DND-41 (cell line): ENCODE results near the gene SFT2D2.

Source experiments
- ATAC-seq: fragments of 200-7000 bp; cut with Tn5 transposase; 3 replicates; pipeline ENCODE4 v1.9.1; 2021; ENCODE audit warnings: low read depth; ENCODE audit not compliant: insufficient read depth
- DNase-seq: peaks from one replicate; pipeline ENCODE4 v3.0.0-alpha.2; 2020
- H2AFZ ChIP-seq: 2 replicates; pipeline ENCODE4 v1.6.0; 2012; ENCODE audit warnings: low read depth, low read length
- H3K27ac ChIP-seq: 2 replicates; pipeline ENCODE4 v1.5.1; 2012; ENCODE audit warnings: low read length, inconsistent platforms
- H3K27me3 ChIP-seq: fragments of 200-600 bp; sonication (generic); 2 replicates; pipeline ENCODE4 v1.6.0; 2012; ENCODE audit warnings: low read length, mild to moderate bottlenecking, inconsistent platforms; ENCODE audit not compliant: insufficient read depth, poor library complexity
- H3K36me3 ChIP-seq: 2 replicates; pipeline ENCODE4 v1.5.1; 2012; ENCODE audit warnings: low read length, inconsistent platforms; ENCODE audit not compliant: insufficient read depth
- H3K4me1 ChIP-seq: 2 replicates; pipeline ENCODE4 v1.5.1; 2012; ENCODE audit warnings: mild to moderate bottlenecking, low read length; ENCODE audit not compliant: insufficient read depth
- H3K4me2 ChIP-seq: 2 replicates; pipeline ENCODE4 v1.6.0; 2012; ENCODE audit warnings: mild to moderate bottlenecking, moderate library complexity, low read length, inconsistent platforms; ENCODE audit not compliant: insufficient read depth
- H3K4me3 ChIP-seq, 2 experiments: fragments of 200-600 bp in 1 of 2; shearing (Covaris generic) in 1 of 2; 2 replicates each; pipeline ENCODE4 v1.5.1; 2012 to 2016; ENCODE audit warnings: inconsistent platforms in 2 of 2, low read length in 2 of 2, mild to moderate bottlenecking in 2 of 2, low read depth in 1 of 2, moderate library complexity in 1 of 2
- H3K79me2 ChIP-seq: 2 replicates; pipeline ENCODE4 v1.6.0; 2012; ENCODE audit warnings: low read length, inconsistent platforms; ENCODE audit not compliant: insufficient read depth
- H3K9ac ChIP-seq: 2 replicates; pipeline ENCODE4 v1.6.0; 2012; ENCODE audit warnings: low read depth, mild to moderate bottlenecking, inconsistent platforms, low read length, moderate library complexity
- H3K9me3 ChIP-seq: 2 replicates; pipeline ENCODE4 v1.5.1; 2012; ENCODE audit warnings: low read length, moderate library complexity, mild to moderate bottlenecking, inconsistent platforms; ENCODE audit not compliant: insufficient read depth, severe bottlenecking
- H4K20me1 ChIP-seq: 2 replicates; pipeline ENCODE4 v1.6.0; 2012; ENCODE audit warnings: low read length; ENCODE audit not compliant: insufficient read depth
- EZH2 ChIP-seq: IDR thresholded peaks from 3 replicates; pipeline ENCODE4 v1.6.1; 2012; ENCODE audit warnings: borderline replicate concordance, low read depth, mild to moderate bottlenecking, moderate library complexity, low read length, inconsistent platforms; ENCODE audit not compliant: severe bottlenecking
- TF ChIP-seq, protein P1 (sequence below): IDR thresholded peaks from 2 replicates; pipeline ENCODE4 v1.5.1; 2012; ENCODE audit warnings: borderline replicate concordance, low read length, moderate library complexity, mild to moderate bottlenecking; ENCODE audit not compliant: poor library complexity, severe bottlenecking; ENCODE audit errors: extremely low read depth

The SFT2D2 gene

DNA sequence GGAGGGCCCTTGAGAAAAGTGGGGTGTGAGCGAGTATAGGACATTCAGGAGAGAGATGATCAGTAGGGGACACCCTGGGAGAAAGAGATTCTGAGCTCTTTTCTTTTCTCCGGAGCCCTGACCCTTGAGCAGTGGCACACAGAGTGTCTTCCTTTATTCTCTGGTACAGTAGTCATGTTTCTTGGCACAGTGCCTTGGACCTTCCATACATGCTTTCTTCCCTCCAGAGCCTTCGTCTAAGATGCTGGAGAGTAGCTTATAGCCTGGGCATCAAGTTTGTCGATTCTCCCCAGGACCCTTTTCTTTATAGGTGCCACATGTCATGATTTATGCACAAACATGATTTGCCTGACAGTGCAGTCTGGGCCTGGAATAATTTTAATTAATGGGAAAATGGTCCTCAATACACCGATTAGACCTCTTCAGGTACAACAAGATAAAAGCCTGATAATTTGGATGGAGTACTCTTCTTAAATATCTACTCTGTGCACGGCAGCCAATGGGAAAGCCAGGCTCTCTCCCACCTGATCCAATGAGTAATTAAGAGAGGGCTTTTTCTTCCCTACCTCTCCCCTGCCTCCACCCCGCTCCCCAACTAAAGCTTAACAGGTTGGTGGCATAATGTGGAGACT, 54.6 kb downstream of the SFT2D2 start, which contains the start of gene TBX19:
Gene TBX19 (plus strand): TSS at position 582 of the 632 bp plus-strand sequence. CDS start 214 bp downstream, outside the sequence.
- no peak within 1 kb of the TSS for H3K27ac ChIP-seq
- no peak within 1 kb of the TSS for H3K4me2 ChIP-seq
- H3K36me3 ChIP-seq = no peaks in the 10 kb centered on the region
- no peaks in the 10 kb centered on the region for H3K27me3 ChIP-seq
- no peaks in the 10 kb centered on the region for H3K9me3 ChIP-seq
- H3K4me3 ChIP-seq = no peak within 1 kb of the TSS
- TF ChIP-seq, protein P1, sequence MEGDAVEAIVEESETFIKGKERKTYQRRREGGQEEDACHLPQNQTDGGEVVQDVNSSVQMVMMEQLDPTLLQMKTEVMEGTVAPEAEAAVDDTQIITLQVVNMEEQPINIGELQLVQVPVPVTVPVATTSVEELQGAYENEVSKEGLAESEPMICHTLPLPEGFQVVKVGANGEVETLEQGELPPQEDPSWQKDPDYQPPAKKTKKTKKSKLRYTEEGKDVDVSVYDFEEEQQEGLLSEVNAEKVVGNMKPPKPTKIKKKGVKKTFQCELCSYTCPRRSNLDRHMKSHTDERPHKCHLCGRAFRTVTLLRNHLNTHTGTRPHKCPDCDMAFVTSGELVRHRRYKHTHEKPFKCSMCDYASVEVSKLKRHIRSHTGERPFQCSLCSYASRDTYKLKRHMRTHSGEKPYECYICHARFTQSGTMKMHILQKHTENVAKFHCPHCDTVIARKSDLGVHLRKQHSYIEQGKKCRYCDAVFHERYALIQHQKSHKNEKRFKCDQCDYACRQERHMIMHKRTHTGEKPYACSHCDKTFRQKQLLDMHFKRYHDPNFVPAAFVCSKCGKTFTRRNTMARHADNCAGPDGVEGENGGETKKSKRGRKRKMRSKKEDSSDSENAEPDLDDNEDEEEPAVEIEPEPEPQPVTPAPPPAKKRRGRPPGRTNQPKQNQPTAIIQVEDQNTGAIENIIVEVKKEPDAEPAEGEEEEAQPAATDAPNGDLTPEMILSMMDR = no peak
- TF ChIP-seq EZH2 = no peak
- H3K79me2 ChIP-seq = no peaks in the 10 kb centered on the region
- no peak within 1 kb of the TSS for H3K9ac ChIP-seq
- no peaks in the 10 kb centered on the region for H3K4me1 ChIP-seq
- DNase-seq (no peak), ATAC-seq (no peak)
- no peaks in the 10 kb centered on the region for H4K20me1 ChIP-seq
- H2AFZ ChIP-seq = no peak within 1 kb of the TSS

DNA sequence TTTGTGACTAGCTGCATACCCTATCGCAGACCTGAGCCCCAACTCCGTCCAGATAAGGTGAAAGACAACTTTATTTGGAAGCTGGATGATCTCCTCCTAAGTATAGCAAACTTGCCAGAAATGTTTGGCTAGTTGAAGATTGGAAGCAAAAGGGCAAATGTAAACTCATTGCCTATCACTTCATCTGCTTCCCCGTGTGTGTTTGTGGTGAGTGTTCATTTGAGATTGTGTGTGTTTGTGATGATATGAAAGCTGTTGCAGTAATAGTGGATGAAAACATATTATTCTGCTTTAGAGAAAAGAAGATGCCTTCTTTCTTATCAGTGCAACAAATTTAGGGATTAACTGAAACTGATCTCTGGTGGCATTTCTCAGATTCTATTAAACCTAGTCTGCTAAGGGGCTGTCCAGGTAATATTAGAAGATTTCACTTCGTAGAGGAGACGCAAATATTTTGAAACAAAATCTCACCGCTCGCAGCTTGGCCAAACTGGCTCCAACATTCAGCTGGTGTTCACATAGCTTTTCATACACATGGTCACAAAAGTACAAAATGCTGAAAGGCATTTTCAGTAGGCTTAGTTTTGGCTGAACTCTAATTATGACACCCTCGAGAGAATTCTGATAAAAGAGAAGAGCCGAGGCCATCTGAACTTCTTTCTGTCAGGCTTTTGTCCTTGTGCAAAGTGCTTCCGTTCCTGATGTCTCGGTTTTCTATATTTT, 56.0 kb downstream of the SFT2D2 start:
- Histone ChIP-seq H3K9ac (no peak overlapping the region), H3K4me3 (no peak overlapping the region), H3K4me2 (no peak overlapping the region), H3K9me3 (no peaks in the 10 kb centered on the region), H3K4me1 (no peaks in the 10 kb centered on the region), H3K27me3 (no peaks in the 10 kb centered on the region), H4K20me1 (no peaks in the 10 kb centered on the region), H3K36me3 (no peaks in the 10 kb centered on the region), H3K27ac (no peak overlapping the region), H2AFZ (no peak overlapping the region), H3K79me2 (no peaks in the 10 kb centered on the region)
- ATAC-seq = no peak
- DNase-seq = no peak
- no peak for TF ChIP-seq EZH2
- TF ChIP-seq, protein P1 = no peak

DNA sequence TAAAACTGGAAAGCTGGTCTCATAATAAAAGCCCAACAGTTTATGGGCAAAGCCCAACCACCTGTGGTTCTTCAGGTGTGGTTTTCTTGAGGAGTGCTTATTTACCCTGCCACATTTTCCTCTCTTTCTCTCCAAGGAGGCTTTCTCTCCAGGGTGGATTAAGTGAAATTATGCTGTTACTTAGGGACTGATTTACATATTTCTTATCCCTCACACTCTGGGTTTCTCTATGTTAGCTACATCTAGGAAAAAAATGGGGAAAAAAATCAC, 59.7 kb downstream of the SFT2D2 start:
- no peak overlapping the region for H3K4me3 ChIP-seq
- TF ChIP-seq EZH2 = no peak
- no peaks in the 10 kb centered on the region for H4K20me1 ChIP-seq
- no peaks in the 10 kb centered on the region for H3K4me1 ChIP-seq
- H3K36me3 ChIP-seq = no peaks in the 10 kb centered on the region
- H3K27ac ChIP-seq = no peak overlapping the region
- H3K4me2 ChIP-seq = no peak overlapping the region
- H3K79me2 ChIP-seq = no peaks in the 10 kb centered on the region
- no peak overlapping the region for H2AFZ ChIP-seq
- DNase-seq = peak; percentile 21
- no peak overlapping the region for H3K9ac ChIP-seq
- ATAC-seq = no peak
- H3K9me3 ChIP-seq = no peaks in the 10 kb centered on the region
- H3K27me3 ChIP-seq = no peaks in the 10 kb centered on the region

DNA sequence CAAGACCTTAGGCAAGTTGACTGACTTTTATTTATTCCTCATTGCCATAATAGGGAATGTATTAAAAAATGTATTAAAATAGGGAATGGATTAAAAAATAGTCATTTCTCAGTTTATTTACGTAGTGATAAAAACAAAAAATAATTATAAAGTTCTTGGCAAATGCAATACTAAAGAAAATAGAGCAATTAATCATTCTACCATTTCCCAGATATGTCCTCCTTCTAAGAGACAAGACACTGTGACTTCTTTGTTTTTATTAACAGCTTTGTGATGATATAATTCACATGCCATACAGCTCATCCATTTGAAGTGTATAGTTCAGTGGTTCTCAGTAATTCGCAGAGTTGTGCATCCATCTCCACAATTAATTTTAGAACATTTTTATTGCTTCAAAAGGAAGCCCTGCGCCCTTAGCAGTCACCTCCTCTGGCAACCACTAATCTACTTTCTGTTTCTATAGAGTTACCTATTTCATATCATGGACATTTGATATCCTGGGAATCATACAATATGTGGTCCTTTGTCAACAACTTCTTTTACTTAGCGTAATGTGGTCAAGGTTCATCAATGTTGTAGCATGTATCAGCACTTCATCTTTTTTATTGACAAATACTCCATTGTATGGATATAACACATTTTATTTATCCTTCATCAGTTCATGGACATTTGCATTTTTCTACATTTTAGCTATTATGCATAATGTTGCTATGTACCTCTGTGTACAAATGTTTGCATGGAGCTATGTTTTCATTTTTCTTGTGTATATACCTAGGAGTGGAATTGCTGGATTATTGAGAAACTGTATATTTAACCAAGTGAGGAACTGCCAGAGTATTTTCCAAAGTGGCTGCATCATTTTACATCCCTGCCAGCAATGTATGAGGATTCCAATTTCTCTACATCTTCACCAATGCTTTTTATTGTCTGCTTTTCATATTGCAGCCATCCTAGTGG, 60.4 kb downstream of the SFT2D2 start:
- DNase-seq (no peak), ATAC-seq (no peak)
- no peaks in the 10 kb centered on the region for H3K36me3 ChIP-seq
- no peak overlapping the region for H3K4me2 ChIP-seq
- H3K9ac ChIP-seq = no peak overlapping the region
- TF ChIP-seq, protein P1 = no peak
- TF ChIP-seq EZH2 = no peak
- no peak overlapping the region for H3K4me3 ChIP-seq
- H3K9me3 ChIP-seq = no peaks in the 10 kb centered on the region
- no peaks in the 10 kb centered on the region for H3K79me2 ChIP-seq
- H2AFZ ChIP-seq = no peak overlapping the region
- no peaks in the 10 kb centered on the region for H3K4me1 ChIP-seq
- H3K27ac ChIP-seq = no peak overlapping the region
- no peaks in the 10 kb centered on the region for H3K27me3 ChIP-seq
- no peaks in the 10 kb centered on the region for H4K20me1 ChIP-seq
